ENCODE results near the gene TRIM56. TPM values are rescaled to one million over a fixed set of nuclear protein-coding genes. Genes with fewer than 3 reads are reported as not detected.
A peak's percentile ranks its signal among the peaks of the same experiment; 100 is the strongest.

Gene TRIM56
- total and polyA plus RNA-seq, 2 of the 13 experiments (the other 11 are each of a cell fraction or from before 2014, with no cell fraction given) = 3.2 to 7.1 TPM

- no peak for TF ChIP-seq ATRX (CRISPR knock-in tag; IDR thresholded peaks at IDR 0.05; ENCODE audit: borderline replicate concordance)
- TF ChIP-seq, protein P1, sequence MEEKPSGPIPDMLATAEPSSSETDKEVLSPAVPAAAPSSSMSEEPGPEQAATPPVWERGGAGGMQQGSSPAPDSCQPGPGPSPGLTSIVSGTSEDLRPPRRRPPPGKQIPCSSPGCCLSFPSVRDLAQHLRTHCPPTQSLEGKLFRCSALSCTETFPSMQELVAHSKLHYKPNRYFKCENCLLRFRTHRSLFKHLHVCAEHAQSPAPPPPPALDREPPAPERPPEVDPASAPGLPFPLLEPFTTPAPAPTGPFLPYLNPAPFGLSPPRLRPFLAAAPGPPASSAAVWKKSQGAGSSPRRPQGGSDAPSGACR (CRISPR knock-in tag; IDR thresholded peaks at IDR 0.05) = no peak
- TF ChIP-seq ZNF263 (CRISPR knock-in tag; IDR thresholded peaks at IDR 0.05) = peak; percentile 71
- TF ChIP-seq CBX1 (IDR thresholded peaks at IDR 0.05; ENCODE audit: low read depth) = no peak
- no peak for TF ChIP-seq TRIM24 (CRISPR knock-in tag; IDR thresholded peaks at IDR 0.05)
- TF ChIP-seq EHMT2 (IDR thresholded peaks at IDR 0.05; ENCODE audit: borderline replicate concordance, low read depth, low read length) = peak; percentile 94
- TF ChIP-seq, protein P2, sequence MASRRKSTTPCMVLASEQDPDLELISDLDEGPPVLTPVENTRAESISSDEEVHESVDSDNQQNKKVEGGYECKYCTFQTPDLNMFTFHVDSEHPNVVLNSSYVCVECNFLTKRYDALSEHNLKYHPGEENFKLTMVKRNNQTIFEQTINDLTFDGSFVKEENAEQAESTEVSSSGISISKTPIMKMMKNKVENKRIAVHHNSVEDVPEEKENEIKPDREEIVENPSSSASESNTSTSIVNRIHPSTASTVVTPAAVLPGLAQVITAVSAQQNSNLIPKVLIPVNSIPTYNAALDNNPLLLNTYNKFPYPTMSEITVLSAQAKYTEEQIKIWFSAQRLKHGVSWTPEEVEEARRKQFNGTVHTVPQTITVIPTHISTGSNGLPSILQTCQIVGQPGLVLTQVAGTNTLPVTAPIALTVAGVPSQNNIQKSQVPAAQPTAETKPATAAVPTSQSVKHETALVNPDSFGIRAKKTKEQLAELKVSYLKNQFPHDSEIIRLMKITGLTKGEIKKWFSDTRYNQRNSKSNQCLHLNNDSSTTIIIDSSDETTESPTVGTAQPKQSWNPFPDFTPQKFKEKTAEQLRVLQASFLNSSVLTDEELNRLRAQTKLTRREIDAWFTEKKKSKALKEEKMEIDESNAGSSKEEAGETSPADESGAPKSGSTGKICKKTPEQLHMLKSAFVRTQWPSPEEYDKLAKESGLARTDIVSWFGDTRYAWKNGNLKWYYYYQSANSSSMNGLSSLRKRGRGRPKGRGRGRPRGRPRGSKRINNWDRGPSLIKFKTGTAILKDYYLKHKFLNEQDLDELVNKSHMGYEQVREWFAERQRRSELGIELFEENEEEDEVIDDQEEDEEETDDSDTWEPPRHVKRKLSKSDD (CRISPR knock-in tag; IDR thresholded peaks at IDR 0.05; ENCODE audit: low read depth) = no peak; the same call in 1 of the 2 replicates
- TF ChIP-seq TAF15 (IDR thresholded peaks at IDR 0.05; ENCODE audit: low read depth, low read length, poor library complexity, severe bottlenecking) = no peak
- TF ChIP-seq, protein P3, sequence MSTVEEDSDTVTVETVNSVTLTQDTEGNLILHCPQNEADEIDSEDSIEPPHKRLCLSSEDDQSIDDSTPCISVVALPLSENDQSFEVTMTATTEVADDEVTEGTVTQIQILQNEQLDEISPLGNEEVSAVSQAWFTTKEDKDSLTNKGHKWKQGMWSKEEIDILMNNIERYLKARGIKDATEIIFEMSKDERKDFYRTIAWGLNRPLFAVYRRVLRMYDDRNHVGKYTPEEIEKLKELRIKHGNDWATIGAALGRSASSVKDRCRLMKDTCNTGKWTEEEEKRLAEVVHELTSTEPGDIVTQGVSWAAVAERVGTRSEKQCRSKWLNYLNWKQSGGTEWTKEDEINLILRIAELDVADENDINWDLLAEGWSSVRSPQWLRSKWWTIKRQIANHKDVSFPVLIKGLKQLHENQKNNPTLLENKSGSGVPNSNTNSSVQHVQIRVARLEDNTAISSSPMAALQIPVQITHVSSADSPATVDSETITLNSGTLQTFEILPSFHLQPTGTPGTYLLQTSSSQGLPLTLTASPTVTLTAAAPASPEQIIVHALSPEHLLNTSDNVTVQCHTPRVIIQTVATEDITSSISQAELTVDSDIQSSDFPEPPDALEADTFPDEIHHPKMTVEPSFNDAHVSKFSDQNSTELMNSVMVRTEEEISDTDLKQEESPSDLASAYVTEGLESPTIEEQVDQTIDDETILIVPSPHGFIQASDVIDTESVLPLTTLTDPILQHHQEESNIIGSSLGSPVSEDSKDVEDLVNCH (CRISPR knock-in tag; IDR thresholded peaks at IDR 0.05) = no peak
- TF ChIP-seq ZNF180 (CRISPR knock-in tag; IDR thresholded peaks at IDR 0.05; ENCODE audit: borderline replicate concordance, low read depth) = no peak
- no peak; the same call in 1 of the 2 replicates for TF ChIP-seq ZNF484 (CRISPR knock-in tag; IDR thresholded peaks at IDR 0.05; ENCODE audit: borderline replicate concordance, low read depth)
- TF ChIP-seq PAWR (CRISPR knock-in tag; IDR thresholded peaks at IDR 0.05; ENCODE audit: borderline replicate concordance) = no peak
- TF ChIP-seq NBN (conservative IDR thresholded peaks at IDR 0.05) = no peak
- no peak for TF ChIP-seq HIVEP1 (CRISPR knock-in tag; IDR thresholded peaks at IDR 0.05)
- TF ChIP-seq SIN3A (IDR thresholded peaks at IDR 0.05; ENCODE audit: borderline replicate concordance, low read depth, low read length) = peak; percentile 82; the same call in 1 of the 2 replicates
- peak; percentile 88; the same call in 1 of the 2 replicates for TF ChIP-seq ZFP37 (CRISPR knock-in tag; IDR thresholded peaks at IDR 0.05; ENCODE audit: borderline replicate concordance)
- no peak for TF ChIP-seq HNRNPK (IDR thresholded peaks at IDR 0.05; ENCODE audit: low read depth, low read length, poor library complexity, severe bottlenecking)
- peak; percentile 42; the same call in 1 of the 2 replicates for TF ChIP-seq ZBTB21 (CRISPR knock-in tag; IDR thresholded peaks at IDR 0.05)
- no peak for TF ChIP-seq KDM5B (CRISPR knock-in tag; IDR thresholded peaks at IDR 0.05; ENCODE audit: borderline replicate concordance)
- no peak for TF ChIP-seq ZFP36 (IDR thresholded peaks at IDR 0.05; ENCODE audit: borderline replicate concordance, low read depth, low read length, partially characterized antibody)
- peak; percentile 89; the same call in 1 of the 2 replicates for TF ChIP-seq LRRFIP1 (CRISPR knock-in tag; conservative IDR thresholded peaks at IDR 0.05)
- TF ChIP-seq CENPT (CRISPR knock-in tag; IDR thresholded peaks at IDR 0.05; ENCODE audit: low read depth) = no peak
- no peak for TF ChIP-seq BHLHE40 (IDR thresholded peaks at IDR 0.05; ENCODE audit: low read length)
Measured at GRCh38 chr7:101058355-101058754, 26.9 kb upstream of the TRIM56 start (continued).
